Head of caudate nucleus (tissue), 42 donors: Measurements from ENCODE around the gene SRRD.
"Not testable (repeated sequence)": the region's sequence is repeated elsewhere in the genome, so short reads cannot be mapped to it uniquely, and the experiment has no call there.

ENCODE experiments used
- DNase-seq, 42 donors: peaks; one replicate each; pipeline versions ENCODE4 v3.0.0 to v3.0.0-alpha.2; 2020 to 2021; ENCODE audit warnings: mixed read lengths in 7 of 42
- intact Hi-C: fragments of 100-400 bp; cut with DNase I; formaldehyde crosslinking; loops from one replicate; pipeline ENCODE4 v1.15.0; 2022

SRRD gene

DNA sequence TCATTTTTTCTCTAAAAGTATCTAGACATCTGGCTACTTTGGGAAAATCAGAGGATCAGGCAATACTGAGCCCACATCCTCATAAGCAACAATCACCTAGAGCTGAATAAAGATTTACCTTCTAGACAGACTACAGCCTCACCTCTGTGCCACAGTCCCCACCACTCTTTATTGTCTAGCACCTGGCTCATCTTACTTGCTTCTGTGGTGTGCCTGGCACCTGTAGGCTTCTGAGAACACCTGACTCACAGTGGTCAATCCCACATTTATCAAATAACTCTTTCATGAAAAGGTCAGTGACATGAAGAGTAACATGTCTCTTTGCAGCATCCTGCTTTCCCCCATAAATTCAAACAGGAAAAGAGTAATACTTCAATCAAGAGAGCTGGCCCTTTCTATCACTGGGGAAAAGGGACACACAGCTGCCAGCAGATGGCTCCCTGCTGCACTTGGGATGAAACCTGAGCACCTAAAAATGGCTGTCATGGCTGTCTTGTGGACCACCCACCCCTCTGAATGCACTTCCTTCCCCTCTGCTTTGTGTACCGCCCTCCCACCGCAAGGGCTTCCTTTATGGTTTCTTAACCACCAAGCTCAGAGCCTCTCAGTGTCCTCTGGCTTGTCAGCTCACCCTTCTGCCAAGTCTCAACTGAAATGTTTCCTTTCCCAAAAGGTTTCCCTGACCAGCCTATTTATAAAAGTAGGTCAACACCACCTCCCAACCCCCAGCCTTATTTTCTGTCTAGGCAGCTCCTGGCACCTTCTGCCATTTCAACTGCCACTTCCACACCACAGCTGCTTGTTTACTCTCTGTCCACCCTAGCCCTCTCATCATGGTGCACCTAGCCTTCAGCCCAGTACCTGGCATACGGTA lies 19.2 kb downstream of the SRRD start:
- DNase-seq = peak in 37 of 42 donors; percentile 18 to 70 (median 42)
- intact Hi-C loops = no loop called here

DNA sequence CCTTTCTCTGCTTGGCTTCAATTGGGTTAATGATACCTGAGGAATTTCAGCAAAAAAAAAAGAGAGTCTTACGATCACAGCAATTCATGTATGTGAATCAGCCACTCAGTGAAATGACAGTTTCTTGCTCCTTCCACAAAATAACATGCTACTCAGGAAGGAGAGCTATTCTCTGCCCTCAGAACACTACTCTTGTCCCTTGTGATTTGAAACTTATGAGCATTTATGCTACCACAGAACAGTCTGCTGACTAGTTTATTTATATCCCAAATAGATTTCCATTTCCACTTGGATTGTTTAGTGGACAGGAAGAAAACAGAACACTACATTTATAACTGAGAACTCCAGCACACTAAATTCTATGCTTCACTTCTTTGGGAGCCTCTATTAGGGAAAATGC lies 20.1 kb downstream of the SRRD start:
- intact Hi-C loops = no loop called here
- no peak for DNase-seq

DNA sequence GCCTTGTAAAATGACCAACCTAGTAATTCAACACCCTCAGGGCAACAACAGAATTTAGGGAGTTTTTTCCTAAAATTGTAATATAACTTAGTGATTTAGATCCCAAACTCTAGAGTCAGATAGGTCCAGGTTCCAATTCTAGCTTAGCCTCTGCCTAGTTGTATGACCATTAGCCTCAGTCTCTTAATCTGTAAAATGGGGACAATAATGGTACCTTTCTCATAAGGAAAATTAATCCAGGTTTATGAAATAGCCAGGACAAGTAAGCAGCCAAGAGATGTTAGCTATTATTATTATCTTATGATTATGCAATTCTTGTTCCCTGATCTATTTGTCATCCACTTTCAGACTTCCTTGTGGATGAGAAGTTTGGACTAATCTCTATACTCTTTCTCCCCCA lies 24.5 kb downstream of the SRRD start:
- no peak for DNase-seq
- intact Hi-C loops = no loop called here

- DNase-seq = peak; percentile 88 to 99 (median 97)
- intact Hi-C loops = loop anchor here (1.0 to 10.0 kb wide), 2 partner anchors 29 to 73 kb away; partner anchors contain the start of genes HPS4 and SRRD
Measured at GRCh38 chr22:26512149-26512793, 28.6 kb downstream of the SRRD start, which contains the start of gene TFIP11. TFIP11 (minus strand) TSS chr22:26512473; CDS start chr22:26510272, 2,201 bp downstream.

DNA sequence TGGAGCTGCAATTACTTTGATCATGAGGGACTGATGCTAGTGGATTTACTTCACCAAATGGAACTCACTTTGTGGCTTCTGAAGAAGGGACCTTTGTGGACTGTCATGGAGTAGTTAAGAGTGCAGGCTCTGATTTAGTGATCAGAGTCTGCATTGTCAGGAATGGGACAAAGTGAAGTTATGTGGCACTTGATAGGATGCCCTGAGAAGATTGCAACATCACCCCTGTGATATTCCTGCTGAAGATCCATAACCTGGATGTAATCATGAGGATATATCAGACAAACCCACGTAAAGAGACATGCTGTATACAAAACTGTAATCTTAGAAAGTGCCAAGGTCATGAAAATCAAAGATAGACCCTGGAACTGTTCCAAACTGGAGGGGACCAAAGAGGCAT lies 30.2 kb downstream of the SRRD start:
- intact Hi-C loops = loop anchor here (10.0 kb wide), 1 partner anchor 71 kb away; no protein-coding TSS in a partner anchor
- no peak for DNase-seq

GRCh38 chr22:26514419-26515161 lies 30.9 kb downstream of the SRRD start:
- no peak for DNase-seq
- intact Hi-C loops = loop anchor here (10.0 kb wide), 1 partner anchor 70 kb away; no protein-coding TSS in a partner anchor

- no peak for DNase-seq
- intact Hi-C loops = loop anchor here (10.0 kb wide), 1 partner anchor 69 kb away; no protein-coding TSS in a partner anchor
Measured at GRCh38 chr22:26515931-26516330, 32.3 kb downstream of the SRRD start.

GRCh38 chr22:26516503-26516902 lies 32.8 kb downstream of the SRRD start:
- intact Hi-C loops = loop anchor here (10.0 kb wide), 1 partner anchor 68 kb away; no protein-coding TSS in a partner anchor
- no peak for DNase-seq

- intact Hi-C loops = loop anchor here (10.0 kb wide), 1 partner anchor 67 kb away; no protein-coding TSS in a partner anchor
- no peak for DNase-seq
Measured at GRCh38 chr22:26517429-26517828, 33.8 kb downstream of the SRRD start.

DNA sequence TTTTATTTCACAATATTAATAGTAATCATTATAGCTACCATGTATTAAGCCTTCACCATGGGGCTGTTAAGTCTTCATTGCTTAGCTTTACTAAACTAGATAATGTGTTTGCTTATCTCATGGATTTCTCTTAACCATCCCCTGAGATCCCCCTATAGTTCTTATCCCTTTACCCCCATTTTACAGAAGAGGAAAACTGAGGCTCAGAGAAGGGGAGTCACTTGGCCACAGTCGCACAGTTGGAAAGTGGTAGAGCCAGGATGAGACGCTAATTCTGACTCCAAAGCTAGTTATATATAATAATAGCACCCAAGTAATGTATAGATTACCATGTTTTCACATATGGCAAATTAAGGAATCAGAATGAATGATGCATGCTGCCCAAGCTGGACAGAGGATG lies 38.3 kb downstream of the SRRD start:
- DNase-seq = no peak
- intact Hi-C loops = no loop called here

DNA sequence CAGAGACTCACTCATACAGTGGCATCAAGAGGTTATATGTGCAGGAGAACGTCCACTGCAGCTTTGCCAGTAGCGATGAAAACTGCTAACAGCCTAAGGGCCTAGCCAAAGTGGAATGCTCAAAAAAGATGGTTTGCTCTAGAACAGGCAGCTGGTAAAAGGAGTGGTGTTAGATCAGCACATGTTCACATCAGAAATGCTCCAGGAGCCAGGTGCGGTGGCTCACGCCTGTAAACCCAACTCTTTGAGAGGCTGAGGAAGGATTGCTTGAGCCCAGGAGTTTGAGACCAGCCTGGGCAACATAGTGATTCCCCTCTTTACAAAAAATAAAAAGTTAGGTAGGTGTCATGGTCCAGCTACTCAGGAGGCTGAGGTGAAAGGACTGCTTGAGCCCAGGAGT lies 38.9 kb downstream of the SRRD start:
- intact Hi-C loops = no loop called here
- no peak for DNase-seq

- intact Hi-C loops = no loop called here
- no peak for DNase-seq
Measured at GRCh38 chr22:26524870-26525269, 41.2 kb downstream of the SRRD start.

DNA sequence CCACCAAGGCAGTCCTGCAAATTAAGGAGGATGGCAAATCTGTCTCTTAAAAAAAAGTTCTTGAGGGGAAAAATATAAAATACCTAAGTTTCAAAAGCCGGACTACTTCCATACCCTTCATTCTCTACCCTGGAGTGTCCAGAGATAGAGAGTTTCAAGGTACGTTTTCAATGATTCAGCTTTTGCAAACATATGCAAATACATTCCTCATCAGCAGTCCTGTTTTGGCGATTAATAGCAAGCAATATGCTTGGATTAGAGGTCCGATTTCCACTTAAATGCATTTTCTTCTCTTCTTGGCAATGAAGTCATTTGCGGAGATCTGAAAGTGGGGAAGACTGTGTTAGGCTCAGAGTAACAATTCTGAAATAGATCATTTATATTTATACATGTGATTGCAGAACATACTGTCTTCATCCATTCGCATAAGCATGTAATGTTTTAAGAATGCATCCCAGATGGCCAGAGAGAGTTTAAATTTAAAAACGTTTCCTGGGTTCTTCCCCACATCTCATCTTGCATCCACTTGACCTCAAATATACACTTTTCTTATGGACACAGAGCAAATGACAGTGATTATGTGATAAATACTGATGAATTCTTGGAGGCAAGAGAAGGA lies 42.4 kb downstream of the SRRD start:
- no peak for DNase-seq
- intact Hi-C loops = no loop called here

DNA sequence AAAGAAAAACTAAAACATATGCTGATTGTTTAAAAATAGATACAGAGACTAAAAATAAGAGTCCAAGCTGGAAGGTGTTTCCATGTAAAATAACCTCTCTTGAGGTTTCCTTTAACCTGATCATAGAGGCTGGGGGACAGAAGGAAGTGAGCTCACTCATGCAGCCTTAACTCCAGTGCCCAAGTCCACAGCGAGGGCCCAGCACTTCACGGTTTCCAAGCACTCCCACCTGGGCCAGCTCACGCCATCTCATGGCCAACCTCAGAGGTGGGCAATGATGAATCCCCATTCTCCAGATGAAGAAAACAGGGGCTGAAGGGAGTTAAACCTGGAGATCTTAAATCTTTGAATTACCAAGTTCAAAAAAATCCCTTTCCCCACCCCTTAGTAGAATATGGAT lies 43.5 kb downstream of the SRRD start:
- no peak for DNase-seq
- intact Hi-C loops = no loop called here

- DNase-seq = no peak
- intact Hi-C loops = no loop called here
Measured at GRCh38 chr22:26527574-26528465, 44.1 kb downstream of the SRRD start.

GRCh38 chr22:26528518-26528917 lies 44.8 kb downstream of the SRRD start:
- DNase-seq, intact Hi-C loops: not testable (repeated sequence)

GRCh38 chr22:26529345-26529744 lies 45.7 kb downstream of the SRRD start:
- intact Hi-C loops = no loop called here
- no peak for DNase-seq
